SK-N-SH treated with all-trans-retinoic acid at 6 μM for 48 hours (cell line): ENCODE measurements around the gene YES1.

Experiments used
- BACH2 ChIP-seq: fragments of 250-450 bp; sonication (Bioruptor Pico); IDR thresholded peaks from 2 replicates; pipeline ENCODE4 v1.9.0; 2021; ENCODE audit warnings: mild to moderate bottlenecking, borderline replicate concordance
- ISL1 ChIP-seq: fragments of 250-450 bp; sonication (Bioruptor Pico); IDR thresholded peaks from 2 replicates; pipeline ENCODE4 v2.1.2; 2022; ENCODE audit warnings: mild to moderate bottlenecking, moderate library complexity
- RARB ChIP-seq: fragments of 250-450 bp; sonication (Bioruptor Pico); IDR thresholded peaks from 2 replicates; pipeline ENCODE4 v1.8.0; 2021; ENCODE audit warnings: mild to moderate bottlenecking, moderate library complexity
- ZNF565 ChIP-seq: fragments of 450-650 bp; formaldehyde crosslinking; conservative IDR thresholded peaks from 2 replicates; pipeline ENCODE4 v1.5.0; 2020; ENCODE audit warnings: low read depth, mild to moderate bottlenecking, moderate library complexity
- ZNF70 ChIP-seq: fragments of 450-650 bp; formaldehyde crosslinking; IDR thresholded peaks from 2 replicates; pipeline ENCODE4 v1.5.0; 2020; ENCODE audit warnings: mild to moderate bottlenecking, moderate library complexity
- TF ChIP-seq, protein P1 (sequence below): fragments of 250-450 bp; sonication (Bioruptor Pico); IDR thresholded peaks from 2 replicates; pipeline ENCODE4 v1.8.0; 2020; ENCODE audit warnings: mild to moderate bottlenecking, moderate library complexity, borderline replicate concordance
- TF ChIP-seq, protein P2 (sequence below): fragments of 250-450 bp; sonication (Bioruptor Pico); IDR thresholded peaks from 2 replicates; pipeline ENCODE4 v1.5.0; 2020; ENCODE audit warnings: mild to moderate bottlenecking, moderate library complexity

DNA sequence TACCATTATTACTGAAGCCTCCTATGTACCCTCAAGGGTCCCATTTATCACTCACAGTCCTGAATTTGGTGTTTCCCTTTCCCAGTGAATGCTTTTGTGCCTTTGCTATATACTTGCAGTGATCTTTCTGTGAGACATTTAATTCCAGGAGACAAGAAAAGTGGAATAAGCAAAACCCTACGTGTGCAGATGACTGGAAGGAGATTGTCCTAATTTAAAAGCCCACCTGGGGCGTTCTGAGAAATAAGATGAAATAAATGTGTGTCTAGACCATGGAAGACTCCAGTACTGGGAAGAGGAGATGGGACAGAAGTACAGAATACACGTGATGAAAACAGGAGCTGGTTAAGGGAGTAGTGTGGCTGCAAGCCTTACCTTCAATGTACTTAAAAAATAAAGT lies 135.3 kb downstream of the YES1 start:
- TF ChIP-seq ZNF70 (CRISPR knock-in tag): no peak
- TF ChIP-seq ISL1 (CRISPR knock-in tag): no peak
- TF ChIP-seq RARB: no peak
- TF ChIP-seq, protein P1, sequence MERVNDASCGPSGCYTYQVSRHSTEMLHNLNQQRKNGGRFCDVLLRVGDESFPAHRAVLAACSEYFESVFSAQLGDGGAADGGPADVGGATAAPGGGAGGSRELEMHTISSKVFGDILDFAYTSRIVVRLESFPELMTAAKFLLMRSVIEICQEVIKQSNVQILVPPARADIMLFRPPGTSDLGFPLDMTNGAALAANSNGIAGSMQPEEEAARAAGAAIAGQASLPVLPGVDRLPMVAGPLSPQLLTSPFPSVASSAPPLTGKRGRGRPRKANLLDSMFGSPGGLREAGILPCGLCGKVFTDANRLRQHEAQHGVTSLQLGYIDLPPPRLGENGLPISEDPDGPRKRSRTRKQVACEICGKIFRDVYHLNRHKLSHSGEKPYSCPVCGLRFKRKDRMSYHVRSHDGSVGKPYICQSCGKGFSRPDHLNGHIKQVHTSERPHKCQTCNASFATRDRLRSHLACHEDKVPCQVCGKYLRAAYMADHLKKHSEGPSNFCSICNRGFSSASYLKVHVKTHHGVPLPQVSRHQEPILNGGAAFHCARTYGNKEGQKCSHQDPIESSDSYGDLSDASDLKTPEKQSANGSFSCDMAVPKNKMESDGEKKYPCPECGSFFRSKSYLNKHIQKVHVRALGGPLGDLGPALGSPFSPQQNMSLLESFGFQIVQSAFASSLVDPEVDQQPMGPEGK: no peak
- no peak for TF ChIP-seq ZNF565
- TF ChIP-seq, protein P2, sequence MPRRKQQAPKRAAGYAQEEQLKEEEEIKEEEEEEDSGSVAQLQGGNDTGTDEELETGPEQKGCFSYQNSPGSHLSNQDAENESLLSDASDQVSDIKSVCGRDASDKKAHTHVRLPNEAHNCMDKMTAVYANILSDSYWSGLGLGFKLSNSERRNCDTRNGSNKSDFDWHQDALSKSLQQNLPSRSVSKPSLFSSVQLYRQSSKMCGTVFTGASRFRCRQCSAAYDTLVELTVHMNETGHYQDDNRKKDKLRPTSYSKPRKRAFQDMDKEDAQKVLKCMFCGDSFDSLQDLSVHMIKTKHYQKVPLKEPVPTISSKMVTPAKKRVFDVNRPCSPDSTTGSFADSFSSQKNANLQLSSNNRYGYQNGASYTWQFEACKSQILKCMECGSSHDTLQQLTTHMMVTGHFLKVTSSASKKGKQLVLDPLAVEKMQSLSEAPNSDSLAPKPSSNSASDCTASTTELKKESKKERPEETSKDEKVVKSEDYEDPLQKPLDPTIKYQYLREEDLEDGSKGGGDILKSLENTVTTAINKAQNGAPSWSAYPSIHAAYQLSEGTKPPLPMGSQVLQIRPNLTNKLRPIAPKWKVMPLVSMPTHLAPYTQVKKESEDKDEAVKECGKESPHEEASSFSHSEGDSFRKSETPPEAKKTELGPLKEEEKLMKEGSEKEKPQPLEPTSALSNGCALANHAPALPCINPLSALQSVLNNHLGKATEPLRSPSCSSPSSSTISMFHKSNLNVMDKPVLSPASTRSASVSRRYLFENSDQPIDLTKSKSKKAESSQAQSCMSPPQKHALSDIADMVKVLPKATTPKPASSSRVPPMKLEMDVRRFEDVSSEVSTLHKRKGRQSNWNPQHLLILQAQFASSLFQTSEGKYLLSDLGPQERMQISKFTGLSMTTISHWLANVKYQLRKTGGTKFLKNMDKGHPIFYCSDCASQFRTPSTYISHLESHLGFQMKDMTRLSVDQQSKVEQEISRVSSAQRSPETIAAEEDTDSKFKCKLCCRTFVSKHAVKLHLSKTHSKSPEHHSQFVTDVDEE (CRISPR knock-in tag): no peak
- no peak for TF ChIP-seq BACH2
